Lower lobe of right lung (tissue), 2 donors: ENCODE data around the gene SOCS1. TPM values are rescaled to one million over a fixed set of nuclear protein-coding genes. Genes with fewer than 3 reads are reported as not detected.

ENCODE experiments used
- ATAC-seq, 2 donors: fragments of 200-7000 bp; cut with Tn5 transposase; one replicate each; pipeline ENCODE4 v1.9.1; 2020 to 2022; ENCODE audit warnings: mild to moderate bottlenecking in 2 of 2, moderate library complexity in 2 of 2
- DNase-seq: peaks from one replicate; pipeline ENCODE4 v3.0.0-alpha.2; 2020
- H3K27ac ChIP-seq: fragments of 200-600 bp; one replicate; pipeline ENCODE4 v1.8.0; 2022
- H3K27me3 ChIP-seq: fragments of 200-600 bp; one replicate; pipeline ENCODE4 v1.8.0; 2022; ENCODE audit warnings: low read depth
- H3K36me3 ChIP-seq: fragments of 200-600 bp; one replicate; pipeline ENCODE4 v1.8.0; 2022; ENCODE audit warnings: mild to moderate bottlenecking
- H3K4me1 ChIP-seq: fragments of 200-600 bp; one replicate; pipeline ENCODE4 v1.8.0; 2022
- H3K4me3 ChIP-seq: fragments of 200-600 bp; one replicate; pipeline ENCODE4 v1.8.0; 2022; ENCODE audit warnings: mild to moderate bottlenecking
- H3K9me3 ChIP-seq: fragments of 200-600 bp; one replicate; pipeline ENCODE4 v1.8.0; 2022
- intact Hi-C: fragments of 100-400 bp; cut with DNase I; formaldehyde crosslinking; loops from one replicate; pipeline ENCODE4 v1.11.0; 2022
- total RNA-seq: library from RNA; stranded (reverse); fragmentation: NEBNext Ultra II Directional; extraction: Animal tissue kit (Norgen Biotek cat#: 25700); gene quantifications from one replicate; pipeline ENCODE4 v1.2.1, GENCODE V29; 2021
- TF ChIP-seq, protein P1 (sequence below): fragments of 200-600 bp; IDR thresholded peaks from one replicate; pipeline ENCODE4 v1.8.0; 2022; ENCODE audit warnings: antibody characterized with exemption, mild to moderate bottlenecking
- donor health status: DM: no; HTN: yes; CAD: no; lungs with severe emphysema.

Gene SOCS1
- total RNA-seq, 1 donor from 2014 or later: 17.8 TPM

DNA sequence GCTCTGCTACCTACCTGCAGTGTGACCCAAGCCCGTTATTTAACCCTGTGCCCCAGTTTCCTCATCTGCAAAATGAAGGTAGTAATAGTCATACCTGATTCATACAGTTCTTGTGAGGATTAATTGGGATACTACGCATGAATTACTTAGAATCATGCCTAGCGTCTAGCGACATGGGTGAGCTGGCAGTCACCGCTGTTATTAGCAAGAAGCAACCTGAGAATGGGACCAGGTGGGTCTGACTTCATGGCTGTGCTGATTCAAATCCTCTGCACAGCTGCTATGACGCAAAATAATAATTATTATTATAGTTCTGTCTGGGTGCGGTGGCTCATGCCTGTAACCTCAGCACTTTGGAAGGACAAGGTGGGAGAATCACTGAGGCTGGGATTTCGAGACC lies 7.9 kb downstream of the SOCS1 start:
- TF ChIP-seq, protein P1, sequence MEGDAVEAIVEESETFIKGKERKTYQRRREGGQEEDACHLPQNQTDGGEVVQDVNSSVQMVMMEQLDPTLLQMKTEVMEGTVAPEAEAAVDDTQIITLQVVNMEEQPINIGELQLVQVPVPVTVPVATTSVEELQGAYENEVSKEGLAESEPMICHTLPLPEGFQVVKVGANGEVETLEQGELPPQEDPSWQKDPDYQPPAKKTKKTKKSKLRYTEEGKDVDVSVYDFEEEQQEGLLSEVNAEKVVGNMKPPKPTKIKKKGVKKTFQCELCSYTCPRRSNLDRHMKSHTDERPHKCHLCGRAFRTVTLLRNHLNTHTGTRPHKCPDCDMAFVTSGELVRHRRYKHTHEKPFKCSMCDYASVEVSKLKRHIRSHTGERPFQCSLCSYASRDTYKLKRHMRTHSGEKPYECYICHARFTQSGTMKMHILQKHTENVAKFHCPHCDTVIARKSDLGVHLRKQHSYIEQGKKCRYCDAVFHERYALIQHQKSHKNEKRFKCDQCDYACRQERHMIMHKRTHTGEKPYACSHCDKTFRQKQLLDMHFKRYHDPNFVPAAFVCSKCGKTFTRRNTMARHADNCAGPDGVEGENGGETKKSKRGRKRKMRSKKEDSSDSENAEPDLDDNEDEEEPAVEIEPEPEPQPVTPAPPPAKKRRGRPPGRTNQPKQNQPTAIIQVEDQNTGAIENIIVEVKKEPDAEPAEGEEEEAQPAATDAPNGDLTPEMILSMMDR: no peak
- H3K4me3 ChIP-seq: no peak overlapping the region
- no peak for ATAC-seq

DNA sequence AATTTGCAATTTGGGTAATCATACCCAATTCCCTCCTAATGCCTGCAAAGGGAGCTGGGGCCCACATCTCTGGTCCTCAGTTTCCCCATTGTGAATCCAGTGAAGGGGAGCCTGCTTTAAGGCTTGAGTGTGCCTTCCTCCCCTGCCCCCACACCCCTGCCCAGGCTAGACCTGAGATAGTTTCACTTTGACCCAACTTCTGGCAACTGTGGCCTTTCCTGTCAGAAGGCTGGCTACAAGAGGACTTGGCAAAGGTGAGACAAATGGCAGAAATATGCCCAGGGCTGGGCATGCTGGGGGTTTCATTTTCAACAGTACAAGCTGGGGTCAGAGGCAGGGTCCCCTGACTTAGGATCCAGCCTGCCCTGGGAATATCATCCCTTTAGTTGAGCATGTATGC lies 10.0 kb downstream of the SOCS1 start:
- Histone ChIP-seq H3K4me1 (no peaks in the 10 kb centered on the region), H3K9me3 (no peaks in the 10 kb centered on the region), H3K27me3 (no peaks in the 10 kb centered on the region), H3K4me3 (no peak overlapping the region), H3K27ac (no peak overlapping the region), H3K36me3 (no peaks in the 10 kb centered on the region)
- intact Hi-C loops: no loop called here
- no peak for DNase-seq
- TF ChIP-seq, protein P1: no peak
- no peak for ATAC-seq

More for the DNA sequence above, 7.9 kb downstream of the SOCS1 start:
- Histone ChIP-seq H3K27me3 (no peaks in the 10 kb centered on the region), H3K36me3 (peaks cover 5% of the 10 kb centered on the region), H3K9me3 (no peaks in the 10 kb centered on the region), H3K4me1 (peaks cover 8% of the 10 kb centered on the region), H3K27ac (no peak overlapping the region)
- intact Hi-C loops: no loop called here
- no peak for DNase-seq

DNA sequence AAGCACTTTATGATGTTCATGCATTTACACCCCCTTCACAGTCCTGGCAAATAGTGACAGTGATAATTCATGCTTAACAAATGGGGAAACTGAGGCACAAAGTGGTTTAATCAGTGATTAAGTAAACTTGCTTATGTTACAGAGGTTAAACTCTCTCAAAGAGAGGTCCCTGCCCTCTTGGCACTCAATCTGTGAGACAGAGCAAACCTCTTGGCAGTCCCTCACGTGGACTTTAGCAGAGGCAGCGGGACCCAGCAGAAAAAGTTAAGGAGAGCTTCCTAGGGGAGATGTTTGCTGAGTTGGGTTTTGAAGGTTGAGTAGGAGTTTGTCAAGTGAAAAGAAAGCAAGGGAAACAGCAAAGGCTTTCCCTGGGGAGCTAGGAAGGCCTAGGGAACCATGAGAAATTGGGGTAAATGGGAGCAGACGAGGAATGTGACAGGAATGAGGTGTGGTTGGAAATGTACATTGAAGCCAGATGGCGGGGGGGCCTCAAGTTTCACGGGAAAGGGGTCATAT lies 10.7 kb downstream of the SOCS1 start:
- ATAC-seq (no peak), DNase-seq (no peak)
- intact Hi-C loops: no loop called here
- H3K4me1 ChIP-seq: no peaks in the 10 kb centered on the region
- no peaks in the 10 kb centered on the region for H3K27me3 ChIP-seq
- H3K27ac ChIP-seq: no peak overlapping the region
- no peaks in the 10 kb centered on the region for H3K36me3 ChIP-seq
- no peaks in the 10 kb centered on the region for H3K9me3 ChIP-seq
- no peak overlapping the region for H3K4me3 ChIP-seq
- TF ChIP-seq, protein P1: no peak

DNA sequence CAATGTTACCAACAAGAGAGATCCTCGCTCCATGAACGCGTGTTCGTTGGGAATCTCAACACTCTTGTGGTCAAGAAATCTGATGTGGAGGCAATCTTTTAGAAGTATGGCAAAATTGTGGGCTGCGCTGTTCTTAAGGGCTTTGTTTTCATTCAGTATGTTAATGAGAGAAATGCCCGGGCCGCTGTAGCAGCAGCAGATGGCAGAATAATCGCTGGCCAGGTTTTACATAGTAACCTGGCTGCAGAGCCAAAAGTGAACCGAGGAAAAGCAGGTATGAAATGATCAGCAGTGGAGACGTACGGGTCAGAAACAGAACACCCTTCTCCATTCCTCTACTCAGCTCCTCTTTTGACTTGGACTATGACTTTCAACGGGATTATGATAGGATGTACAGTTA lies 13.3 kb downstream of the SOCS1 start:
- peaks cover 2% of the 10 kb centered on the region for H3K4me1 ChIP-seq

DNA sequence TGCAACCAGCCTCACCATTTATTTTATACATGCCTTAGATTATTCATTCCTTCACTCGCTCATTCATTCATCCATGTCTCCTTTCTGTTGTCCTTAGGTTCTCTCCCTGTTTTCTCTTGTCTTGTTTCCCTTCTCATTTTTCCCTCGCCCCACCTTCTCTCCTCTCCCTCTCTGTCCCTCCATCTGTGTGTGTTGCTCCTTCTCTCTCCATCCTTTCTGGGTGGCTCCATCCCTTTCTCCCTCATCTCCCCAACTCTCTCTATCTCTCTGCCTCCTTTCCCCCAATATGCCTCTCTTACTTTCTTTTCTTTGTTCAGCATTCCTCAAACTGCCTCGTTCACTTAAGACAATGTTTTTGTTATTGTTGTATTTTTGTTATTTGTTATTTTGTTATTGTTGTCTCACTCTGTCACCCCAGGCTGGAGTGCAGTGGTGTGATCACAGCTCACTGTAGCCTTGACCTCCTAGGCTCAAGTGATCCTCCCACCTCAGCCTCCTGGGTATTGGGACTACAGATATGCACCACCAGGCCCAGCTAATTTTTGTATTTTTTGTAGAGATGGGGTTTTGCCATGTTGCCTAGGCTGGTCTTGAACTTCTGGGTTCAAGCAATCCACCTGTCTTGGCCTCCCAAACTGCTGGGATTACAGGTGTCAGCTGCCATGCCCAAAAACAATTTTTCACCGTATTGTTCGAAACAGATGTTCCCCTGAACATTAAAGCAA lies 14.4 kb downstream of the SOCS1 start:
- intact Hi-C loops: no loop called here
- no peak overlapping the region for H3K4me3 ChIP-seq
- DNase-seq: no peak
- ATAC-seq: no peak
- no peaks in the 10 kb centered on the region for H3K9me3 ChIP-seq
- TF ChIP-seq, protein P1: no peak
- H3K27ac ChIP-seq: no peak overlapping the region
- no peaks in the 10 kb centered on the region for H3K27me3 ChIP-seq
- no peaks in the 10 kb centered on the region for H3K36me3 ChIP-seq
- peaks cover 8% of the 10 kb centered on the region for H3K4me1 ChIP-seq

More for the DNA sequence above, 13.3 kb downstream of the SOCS1 start:
- Histone ChIP-seq H3K36me3 (no peaks in the 10 kb centered on the region), H3K9me3 (no peaks in the 10 kb centered on the region), H3K27me3 (no peaks in the 10 kb centered on the region), H3K4me3 (no peak overlapping the region), H3K27ac (no peak overlapping the region)
- DNase-seq (no peak), ATAC-seq (no peak)
- intact Hi-C loops: no loop called here
- TF ChIP-seq, protein P1: no peak
